BLaER1 treated with 17β-estradiol and CSF1 and Interleukin-3, amounts not matched to agents 10 nM and 100 nM (cell line): ENCODE data around the gene MRPL50.

ENCODE experiments used
- H3K27ac ChIP-seq, 11 experiments: shearing (Covaris generic); formaldehyde crosslinking; 2 replicates each; pipeline ENCODE4 v1.8.1; 2022
- H3K27me3 ChIP-seq, 11 experiments: shearing (Covaris generic); formaldehyde crosslinking; 2 replicates each; pipeline ENCODE4 v1.8.1; 2022
- H3K36me3 ChIP-seq, 11 experiments: shearing (Covaris generic); formaldehyde crosslinking; 2 replicates each; pipeline ENCODE4 v1.8.1; 2022
- H3K4me1 ChIP-seq, 10 experiments: shearing (Covaris generic); formaldehyde crosslinking; 2 replicates each; pipeline ENCODE4 v1.8.1; 2022
- H3K4me2 ChIP-seq, 11 experiments: shearing (Covaris generic); formaldehyde crosslinking; 2 replicates each; pipeline ENCODE4 v1.8.1; 2022
- H3K4me3 ChIP-seq, 10 experiments: shearing (Covaris generic); formaldehyde crosslinking; 2 replicates each; pipeline ENCODE4 v1.8.1; 2022
- H3K9ac ChIP-seq, 11 experiments: shearing (Covaris generic); formaldehyde crosslinking; 2 replicates each; pipeline ENCODE4 v1.8.1; 2022
- H3K9me3 ChIP-seq, 11 experiments: shearing (Covaris generic); formaldehyde crosslinking; replicated peaks in 1 of 11; 2 replicates each; pipeline ENCODE4 v1.8.1; 2022
- H4K20me1 ChIP-seq, 11 experiments: shearing (Covaris generic); formaldehyde crosslinking; 2 replicates each; pipeline ENCODE4 v1.8.1; 2022
- Cebpa-rat ChIP-seq, 11 experiments: shearing (Covaris generic); IDR thresholded peaks; 2 replicates each; pipeline ENCODE4 v1.8.1; 2022

Gene MRPL50

DNA sequence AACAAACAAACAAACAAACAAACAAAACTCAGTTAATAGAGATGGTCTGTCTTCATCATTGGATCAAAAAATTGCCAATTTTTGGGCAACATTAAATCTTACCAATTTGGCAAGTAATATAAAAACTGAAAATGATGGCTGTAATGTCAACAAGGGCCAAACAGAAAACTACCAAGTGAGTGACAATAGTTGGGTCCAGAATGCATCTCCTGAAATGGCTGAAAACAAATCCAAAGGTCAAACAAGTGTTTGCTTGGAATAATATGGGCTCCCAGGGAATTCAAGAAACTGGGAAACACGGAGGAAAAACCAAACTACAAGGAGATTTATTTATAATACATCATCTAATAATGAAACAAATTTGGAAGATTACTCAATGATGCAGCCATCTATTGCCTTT is 38.7 kb downstream of the MRPL50 start:
- no peaks in the 10 kb centered on the region for H3K4me1 ChIP-seq
- no peak overlapping the region for H3K9ac ChIP-seq
- H3K27me3 ChIP-seq, result no peaks in the 10 kb centered on the region
- no peaks in the 10 kb centered on the region for H4K20me1 ChIP-seq
- H3K4me3 ChIP-seq, result no peak overlapping the region
- H3K9me3 ChIP-seq, result no peaks in the 10 kb centered on the region
- TF ChIP-seq Cebpa-rat (IDR thresholded peaks at IDR 0.05), result no peak
- H3K36me3 ChIP-seq, result no peaks in the 10 kb centered on the region
- H3K4me2 ChIP-seq, result no peak overlapping the region
- H3K27ac ChIP-seq, result no peak overlapping the region

DNA sequence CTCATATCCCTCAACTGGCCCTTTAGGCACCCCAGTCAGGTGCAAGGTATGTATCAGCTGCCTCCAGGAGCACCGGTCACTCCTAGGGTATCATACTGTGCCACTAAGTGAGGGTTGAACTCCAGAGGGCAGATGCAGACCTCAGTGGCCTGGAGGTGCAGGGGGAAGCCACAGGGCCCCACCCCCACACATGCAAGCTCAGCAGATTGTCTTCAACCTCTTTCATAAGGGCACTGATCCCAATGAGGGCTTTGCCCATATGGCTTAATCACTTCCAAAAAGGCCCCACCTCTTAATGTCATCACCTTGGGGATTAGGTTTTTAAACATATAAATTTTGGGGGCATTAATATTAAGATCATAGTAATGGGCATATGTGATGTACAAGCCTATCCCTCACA is 41.8 kb downstream of the MRPL50 start:
- Histone ChIP-seq H3K27ac (no peak overlapping the region), H3K4me3 (no peak overlapping the region), H3K4me2 (no peak overlapping the region), H3K9ac (no peak overlapping the region), H3K36me3 (no peaks in the 10 kb centered on the region), H3K9me3 (no peaks in the 10 kb centered on the region), H3K27me3 (no peaks in the 10 kb centered on the region), H4K20me1 (no peaks in the 10 kb centered on the region), H3K4me1 (no peaks in the 10 kb centered on the region)
- no peak for TF ChIP-seq Cebpa-rat (IDR thresholded peaks at IDR 0.05)

DNA sequence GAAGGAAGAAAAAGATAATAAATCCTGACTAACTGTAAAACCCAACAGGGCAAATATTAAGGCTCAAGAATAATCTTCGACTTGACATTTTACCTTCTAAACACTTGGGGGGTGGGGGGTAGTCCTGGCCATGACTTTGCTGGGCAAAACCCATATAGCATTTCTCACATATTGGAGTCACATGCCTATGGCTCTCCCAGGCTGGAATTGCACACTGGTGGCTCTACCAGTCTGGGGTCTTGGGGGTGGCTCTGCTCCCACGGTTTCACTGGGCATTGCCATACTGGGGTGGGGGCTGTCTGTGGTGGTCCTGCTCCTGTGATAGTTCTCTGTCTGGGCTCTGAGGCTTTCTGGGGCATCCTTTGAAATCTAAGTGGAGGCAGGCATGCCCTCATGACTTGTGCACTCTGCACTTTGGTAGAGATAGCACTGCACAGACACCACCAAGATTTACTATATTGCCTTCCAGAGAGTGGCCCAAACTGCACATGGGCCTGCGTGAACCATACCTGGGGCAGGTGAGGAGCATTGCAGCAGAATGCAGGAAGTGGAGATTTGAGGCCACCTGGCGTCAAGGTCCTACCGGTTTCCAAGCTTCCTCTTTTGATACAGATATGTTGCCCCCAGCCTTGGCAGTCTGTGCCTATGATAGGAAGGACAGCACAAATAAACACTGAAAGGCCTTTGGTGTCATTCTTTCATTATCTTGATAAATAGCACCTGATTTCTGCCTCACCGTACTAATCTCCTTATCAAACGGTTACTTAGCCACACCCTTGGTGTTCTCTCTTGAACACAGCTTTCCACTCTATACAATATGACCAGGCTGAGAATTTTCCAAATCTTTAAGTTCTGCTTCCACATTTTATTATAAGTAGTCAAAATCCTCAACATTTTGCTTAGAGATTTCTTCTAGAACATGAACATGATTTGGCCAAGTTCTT is 43.4 kb downstream of the MRPL50 start:
- TF ChIP-seq Cebpa-rat (IDR thresholded peaks at IDR 0.05), result no peak
- Histone ChIP-seq H3K9me3 (no peaks in the 10 kb centered on the region), H3K9ac (no peak overlapping the region), H3K4me2 (no peak overlapping the region), H3K4me3 (no peak overlapping the region), H3K36me3 (no peaks in the 10 kb centered on the region), H3K4me1 (no peaks in the 10 kb centered on the region), H3K27me3 (no peaks in the 10 kb centered on the region), H4K20me1 (no peaks in the 10 kb centered on the region), H3K27ac (no peak overlapping the region)

DNA sequence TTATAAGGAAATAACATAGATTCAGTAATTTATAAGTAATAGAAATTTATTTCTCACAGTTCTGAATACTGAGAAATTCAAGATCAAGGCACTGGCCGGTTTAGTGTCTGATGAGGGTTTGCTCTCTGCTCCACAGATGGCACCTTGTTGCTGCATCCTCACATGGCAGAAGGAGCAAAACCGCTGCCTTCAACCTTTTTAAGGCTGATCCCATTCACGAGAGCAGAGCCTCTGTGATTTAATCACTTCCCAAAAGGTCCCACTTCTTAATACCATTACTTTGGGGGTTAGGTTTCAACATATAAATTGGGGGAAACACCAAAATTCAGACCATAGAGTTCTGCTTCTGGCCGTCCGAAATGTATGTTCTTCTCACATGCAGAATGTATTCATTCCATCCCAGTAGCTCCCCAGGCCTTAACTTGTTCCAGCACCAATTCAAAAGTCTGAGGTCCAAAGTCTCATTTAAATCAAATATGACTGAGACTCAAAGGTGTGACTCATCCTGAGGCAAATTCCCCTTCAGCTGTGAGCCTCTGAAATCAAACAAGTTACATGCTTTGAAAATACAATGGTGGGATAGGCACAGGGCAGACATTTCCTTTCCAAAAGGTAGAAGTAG is 44.2 kb downstream of the MRPL50 start:
- Histone ChIP-seq H3K9me3 (no peaks in the 10 kb centered on the region), H3K4me3 (no peak overlapping the region), H4K20me1 (no peaks in the 10 kb centered on the region), H3K27me3 (no peaks in the 10 kb centered on the region), H3K4me2 (no peak overlapping the region), H3K27ac (no peak overlapping the region), H3K9ac (no peak overlapping the region), H3K36me3 (no peaks in the 10 kb centered on the region), H3K4me1 (no peaks in the 10 kb centered on the region)
- no peak for TF ChIP-seq Cebpa-rat (IDR thresholded peaks at IDR 0.05)

DNA sequence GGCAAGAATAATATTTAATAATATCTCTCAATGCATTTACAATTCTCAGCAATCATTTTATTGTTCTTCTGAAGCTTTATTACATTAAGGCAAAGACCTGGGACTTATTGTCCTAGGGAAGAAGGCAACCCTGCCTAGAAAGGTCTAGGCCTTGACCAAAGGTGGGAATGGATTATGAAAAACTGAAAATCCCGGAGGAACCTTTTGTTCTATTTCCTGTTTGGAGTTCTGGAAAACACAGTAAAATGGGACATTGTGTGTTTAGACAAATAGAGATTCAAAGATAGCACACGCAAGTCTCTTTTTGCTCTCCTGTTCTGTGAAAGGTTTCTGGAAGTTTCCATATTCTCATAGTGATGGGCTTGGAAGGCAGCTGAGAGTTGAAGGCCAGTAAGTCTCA is 44.7 kb downstream of the MRPL50 start:
- Histone ChIP-seq H3K36me3 (no peaks in the 10 kb centered on the region), H3K27ac (no peak overlapping the region), H3K4me1 (no peaks in the 10 kb centered on the region), H4K20me1 (no peaks in the 10 kb centered on the region), H3K27me3 (no peaks in the 10 kb centered on the region), H3K9me3 (no peaks in the 10 kb centered on the region), H3K4me3 (no peak overlapping the region), H3K4me2 (no peak overlapping the region), H3K9ac (no peak overlapping the region)
- no peak for TF ChIP-seq Cebpa-rat (IDR thresholded peaks at IDR 0.05)

DNA sequence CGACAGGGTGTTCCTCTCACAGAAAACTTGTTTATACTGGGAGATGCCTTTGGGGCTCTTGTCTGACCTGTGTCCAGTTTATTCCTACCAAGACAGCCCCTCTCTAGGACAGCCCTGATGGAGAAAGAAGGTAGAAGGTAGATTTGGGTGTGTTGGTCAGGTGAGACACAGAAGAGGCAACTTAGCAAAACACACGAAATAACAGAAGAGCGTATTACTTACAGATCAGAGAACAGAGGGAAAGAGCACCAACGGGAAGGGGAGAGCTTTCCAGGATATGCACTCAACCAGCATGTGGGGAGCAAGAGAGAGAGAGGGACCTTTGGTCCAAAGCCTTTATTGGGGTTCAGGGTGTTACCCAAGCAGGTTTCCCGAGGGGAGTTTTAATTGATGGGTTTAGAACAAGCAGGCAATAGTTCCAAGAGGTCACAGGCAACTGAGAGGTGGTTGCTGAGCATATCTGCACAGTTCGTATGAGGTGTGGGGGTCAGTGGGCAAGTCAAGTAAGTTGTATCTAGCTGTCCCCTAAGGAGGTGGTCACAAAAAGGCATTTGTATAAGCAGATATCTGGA is 45.4 kb downstream of the MRPL50 start:
- no peaks in the 10 kb centered on the region for H4K20me1 ChIP-seq
- no peak for TF ChIP-seq Cebpa-rat (IDR thresholded peaks at IDR 0.05)
- no peak overlapping the region for H3K4me3 ChIP-seq
- H3K27ac ChIP-seq, result no peak overlapping the region
- no peaks in the 10 kb centered on the region for H3K27me3 ChIP-seq
- no peaks in the 10 kb centered on the region for H3K9me3 ChIP-seq
- no peak overlapping the region for H3K4me2 ChIP-seq
- no peaks in the 10 kb centered on the region for H3K4me1 ChIP-seq
- H3K36me3 ChIP-seq, result no peaks in the 10 kb centered on the region
- no peak overlapping the region for H3K9ac ChIP-seq

DNA sequence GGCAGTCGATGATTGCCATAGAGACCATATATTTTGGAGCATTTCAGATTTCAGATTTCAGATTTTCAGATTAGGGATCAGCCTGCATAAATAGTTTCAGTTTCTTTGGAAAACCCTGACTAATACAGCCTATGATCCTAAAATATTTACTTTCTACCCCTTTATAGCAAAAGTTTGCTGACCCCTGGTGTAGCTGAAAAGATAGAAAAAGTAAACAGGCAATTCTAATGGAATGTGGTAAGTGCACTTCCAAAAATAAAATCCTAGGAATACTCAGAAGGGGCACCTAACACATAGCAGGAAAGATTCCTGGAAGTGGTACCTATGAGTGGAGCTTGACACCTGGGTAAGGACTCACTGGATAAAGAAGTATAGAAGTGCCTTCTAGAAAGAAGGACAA is 48.1 kb downstream of the MRPL50 start:
- H3K27ac ChIP-seq, result no peak overlapping the region
- no peaks in the 10 kb centered on the region for H3K27me3 ChIP-seq
- no peaks in the 10 kb centered on the region for H3K9me3 ChIP-seq
- H3K9ac ChIP-seq, result no peak overlapping the region
- H4K20me1 ChIP-seq, result no peaks in the 10 kb centered on the region
- H3K4me1 ChIP-seq, result no peaks in the 10 kb centered on the region
- no peaks in the 10 kb centered on the region for H3K36me3 ChIP-seq
- H3K4me2 ChIP-seq, result no peak overlapping the region
- H3K4me3 ChIP-seq, result no peak overlapping the region
- no peak for TF ChIP-seq Cebpa-rat (IDR thresholded peaks at IDR 0.05)

DNA sequence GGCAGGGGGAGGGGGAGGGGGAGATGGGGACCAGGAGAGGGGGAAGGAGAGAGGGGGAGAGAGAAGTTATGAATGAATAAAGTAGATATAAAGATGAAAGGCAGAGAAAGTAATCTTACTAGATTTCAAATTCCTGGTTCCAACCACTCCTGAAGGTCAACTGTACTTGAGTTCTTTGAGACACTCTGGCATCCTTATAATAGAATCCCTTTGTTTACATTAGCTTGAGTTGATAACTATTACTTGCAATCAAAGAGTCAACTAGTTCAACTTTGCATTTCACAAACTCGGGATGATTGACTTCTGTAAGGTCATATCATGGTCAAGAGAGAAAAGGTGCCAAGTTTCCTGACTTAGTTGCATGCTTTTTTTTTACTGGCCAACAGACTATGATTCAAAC is 55.8 kb downstream of the MRPL50 start:
- H4K20me1 ChIP-seq, result no peaks in the 10 kb centered on the region

DNA sequence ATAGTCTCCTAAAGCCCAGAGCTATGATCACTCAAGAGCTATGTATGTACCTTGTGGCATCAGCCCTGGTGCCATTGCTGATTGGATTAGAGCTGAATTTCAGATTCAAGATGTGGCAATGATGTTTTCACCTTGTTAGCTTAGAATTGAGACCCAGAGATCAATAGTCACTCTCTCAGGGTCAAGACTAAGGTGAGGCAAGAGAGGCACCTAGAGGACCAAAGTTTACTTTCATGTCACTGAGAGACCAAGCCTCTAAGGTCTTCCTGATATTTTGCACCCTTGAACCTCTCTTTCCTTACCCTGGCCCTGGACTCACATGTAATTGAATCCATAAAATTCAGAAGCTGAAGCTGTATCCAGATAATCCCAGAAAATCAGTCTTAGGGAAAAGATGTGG is 56.5 kb downstream of the MRPL50 start:
- Histone ChIP-seq H3K27me3 (no peaks in the 10 kb centered on the region), H4K20me1 (no peaks in the 10 kb centered on the region), H3K4me2 (no peak overlapping the region), H3K9me3 (peaks cover 0 to 4% (median 0%) of the 10 kb centered on the region in 11 experiments; a peak in 2 of 22 replicates), H3K4me1 (no peaks in the 10 kb centered on the region), H3K36me3 (no peaks in the 10 kb centered on the region), H3K9ac (no peak overlapping the region), H3K4me3 (no peak overlapping the region), H3K27ac (no peak overlapping the region)
- TF ChIP-seq Cebpa-rat (IDR thresholded peaks at IDR 0.05), result no peak

More for the DNA sequence above, 55.8 kb downstream of the MRPL50 start:
- Histone ChIP-seq H3K36me3 (no peaks in the 10 kb centered on the region), H3K9ac (no peak overlapping the region), H3K4me2 (no peak overlapping the region), H3K27ac (no peak overlapping the region), H3K27me3 (no peaks in the 10 kb centered on the region), H3K9me3 (peaks cover 0 to 4% (median 0%) of the 10 kb centered on the region in 11 experiments; a peak in 2 of 22 replicates), H3K4me3 (no peak overlapping the region), H3K4me1 (no peaks in the 10 kb centered on the region)
- no peak for TF ChIP-seq Cebpa-rat (IDR thresholded peaks at IDR 0.05)
